H1 (cell line): ENCODE measurements around the gene SRGAP3. TPM values are rescaled to one million over a fixed set of nuclear protein-coding genes. Genes with fewer than 3 reads are reported as not detected.

Experiments
- CHD2 ChIP-seq: IDR thresholded peaks from 2 replicates; pipeline ENCODE4 v1.6.1; 2012; ENCODE audit warnings: low read length, improper control_type of control experiment
- EZH2 ChIP-seq: fragments of 200-600 bp; sonication (generic); IDR thresholded peaks from 2 replicates; pipeline ENCODE4 v1.7.1; 2012; ENCODE audit warnings: low read depth, mild to moderate bottlenecking, moderate library complexity, low read length, inconsistent platforms; ENCODE audit not compliant: severe bottlenecking
- SUZ12 ChIP-seq: fragments of 200-600 bp; sonication (generic); IDR thresholded peaks from 2 replicates; pipeline ENCODE4 v1.6.1; 2012; ENCODE audit warnings: mild to moderate bottlenecking, inconsistent platforms, low read length, moderate library complexity, mixed read lengths
- YY1 ChIP-seq: IDR thresholded peaks from 2 replicates; pipeline ENCODE4 v1.6.1; 2011; ENCODE audit warnings: low read depth, mild to moderate bottlenecking, low read length
- polyA plus RNA-seq, 7 experiments: library from polyadenylated mRNA; depleted of rRNA in 3 of 7; stranded (reverse) in 5 of 7; unstranded in 2 of 7; fragments of >200 nt in 5 of 7; fragments of 200-250 nt in 2 of 7; gene quantifications; 1 replicate in 5 of 7; 2 replicates in 1 of 7; 4 replicates in 1 of 7; pipeline versions ENCODE4 v1.2.1 to v1.2.3, GENCODE V29; 2011 to 2013; ENCODE audit warnings: missing spikeins in 2 of 7, mixed read lengths in 2 of 7
- total RNA-seq: library from RNA; stranded (reverse); fragmentation: NEBNext Ultra II Directional; extraction: Animal tissue kit (Norgen Biotek cat#: 25700); gene quantifications from 2 replicates; pipeline ENCODE4 v1.2.1, GENCODE V29; 2021

Gene SRGAP3
- total and polyA plus RNA-seq, 2 of the 8 experiments (the other 6 are each of a cell fraction or from before 2014, with no cell fraction given), result 5.8 to 11.4 TPM

DNA sequence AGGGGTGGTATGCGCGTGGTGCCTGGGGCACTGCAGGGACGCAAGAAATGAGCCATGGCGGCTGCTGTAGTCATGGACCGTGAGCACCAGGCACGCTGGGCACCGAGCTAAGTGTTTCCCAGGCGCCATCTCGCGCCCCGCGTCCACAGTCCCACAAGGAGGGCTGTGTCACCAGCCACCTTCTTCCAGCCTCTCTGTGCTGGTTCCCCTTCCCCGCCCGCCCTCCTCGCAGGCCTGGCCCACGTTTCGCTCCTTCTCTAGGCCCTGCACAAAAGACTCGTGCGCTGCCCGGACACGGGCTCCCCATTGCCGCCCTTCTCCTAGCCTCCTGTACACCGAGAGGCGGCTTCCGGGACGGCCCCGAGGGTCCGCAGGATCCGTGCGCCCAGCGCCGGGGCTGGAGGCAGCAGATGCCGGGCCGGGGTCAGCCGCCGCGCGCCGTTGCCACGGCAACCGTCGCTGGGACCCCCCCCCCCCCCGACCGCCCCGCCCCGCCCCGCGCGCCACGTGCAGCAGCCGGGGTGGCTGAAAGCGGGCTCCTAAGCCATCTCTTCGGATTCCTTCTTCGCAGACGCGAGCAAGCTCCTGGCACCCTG lies 113.4 kb downstream of the SRGAP3 start (continued):
- TF ChIP-seq SUZ12, result no peak
- no peak for TF ChIP-seq CHD2
- TF ChIP-seq EZH2, result no peak
- 0 out of 2 replicates have a peak, but pooled peaks have one; percentile 18 for TF ChIP-seq YY1
